Activated CD4-positive, alpha-beta T cell treated with anti-CD3 and anti-CD28 coated beads, Interleukin-2, amount 50 U/mL, for 16 hours (primary cell): Measurements from ENCODE around the gene ZSWIM6.

Experiments
- DNase-seq: peaks from one replicate; pipeline ENCODE4 v3.0.0-alpha.2; 2020

ZSWIM6 gene

GRCh38 chr5:61496446-61496845 is 164.4 kb downstream of the ZSWIM6 start:
- no peak for DNase-seq

DNA sequence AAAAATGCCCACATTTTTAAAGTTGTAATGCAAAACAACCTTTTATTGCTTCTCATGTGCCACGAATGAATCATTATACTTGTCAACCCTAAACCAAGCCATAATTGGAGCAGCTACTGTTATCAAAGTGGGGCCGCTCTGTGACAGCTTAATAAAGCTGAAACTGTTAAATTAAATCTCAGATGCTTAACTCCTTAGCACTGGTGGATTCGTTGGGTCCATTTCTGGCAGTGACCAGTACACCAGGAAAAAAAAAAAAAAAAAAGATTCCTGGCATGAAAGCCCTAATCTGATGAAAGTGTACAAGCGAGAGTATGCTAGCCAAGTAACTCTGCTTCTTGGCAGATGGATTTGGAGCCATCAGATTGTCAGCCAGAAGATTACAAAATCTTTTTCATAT is 164.8 kb downstream of the ZSWIM6 start:
- no peak for DNase-seq

GRCh38 chr5:61498121-61498520 is 166.1 kb downstream of the ZSWIM6 start:
- DNase-seq: no peak

GRCh38 chr5:61501971-61502370 is 169.9 kb downstream of the ZSWIM6 start:
- no peak for DNase-seq

DNA sequence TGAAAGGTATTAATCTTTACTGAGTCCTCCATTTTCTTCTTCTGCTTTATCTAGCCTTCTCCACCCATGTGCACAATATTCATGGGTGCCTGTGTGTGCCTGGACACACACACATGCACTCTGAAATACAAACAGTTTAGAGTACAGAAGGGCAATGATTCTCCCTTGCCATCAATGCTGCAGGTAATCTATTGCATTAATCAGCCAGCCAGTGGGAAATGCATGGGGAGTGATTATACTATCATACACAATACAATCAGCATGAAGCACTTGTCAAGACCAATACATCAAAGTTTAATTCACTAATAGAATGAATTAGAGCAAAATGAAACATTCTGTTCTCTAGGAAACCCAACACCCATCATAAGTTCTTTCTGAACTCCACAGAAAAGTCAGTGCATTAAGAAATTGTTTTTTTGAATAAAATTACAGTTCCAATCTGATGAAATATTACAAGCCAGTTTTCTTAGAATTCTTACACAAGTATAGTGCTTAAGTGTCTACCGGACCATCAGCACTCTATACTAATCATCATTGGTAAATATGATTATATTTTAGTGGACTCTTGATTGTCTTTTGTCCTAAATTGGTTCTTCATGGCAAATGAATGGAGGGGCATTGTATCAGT is 172.2 kb downstream of the ZSWIM6 start:
- DNase-seq: no peak

- DNase-seq: no peak
Measured at GRCh38 chr5:61505281-61505680, 173.2 kb downstream of the ZSWIM6 start.

GRCh38 chr5:61507232-61507631 is 175.2 kb downstream of the ZSWIM6 start:
- no peak for DNase-seq

DNA sequence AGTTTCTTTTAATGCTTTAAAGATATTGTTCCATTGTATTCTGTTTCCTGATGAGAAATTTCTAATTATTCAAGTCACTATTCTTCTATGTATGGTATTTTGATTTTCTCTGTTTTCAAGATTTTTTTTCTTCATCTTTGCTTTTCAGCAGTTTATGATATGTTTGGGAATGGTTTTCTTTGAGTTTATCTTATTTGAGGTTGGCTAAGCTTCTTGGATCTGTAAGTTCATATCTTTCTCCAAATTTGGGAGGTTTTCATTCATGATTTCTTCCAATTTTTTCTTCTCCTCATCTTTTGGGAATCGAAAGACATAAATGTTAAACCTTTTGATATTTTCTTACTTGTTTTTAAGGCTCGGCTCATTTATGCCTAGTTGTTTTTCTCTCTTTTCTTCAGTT is 184.9 kb downstream of the ZSWIM6 start:
- DNase-seq: no peak

GRCh38 chr5:61519728-61520277 is 187.7 kb downstream of the ZSWIM6 start:
- no peak for DNase-seq

- no peak for DNase-seq
Measured at GRCh38 chr5:61523073-61523472, 191.0 kb downstream of the ZSWIM6 start.

GRCh38 chr5:61523997-61524396 is 191.9 kb downstream of the ZSWIM6 start:
- DNase-seq: no peak

DNA sequence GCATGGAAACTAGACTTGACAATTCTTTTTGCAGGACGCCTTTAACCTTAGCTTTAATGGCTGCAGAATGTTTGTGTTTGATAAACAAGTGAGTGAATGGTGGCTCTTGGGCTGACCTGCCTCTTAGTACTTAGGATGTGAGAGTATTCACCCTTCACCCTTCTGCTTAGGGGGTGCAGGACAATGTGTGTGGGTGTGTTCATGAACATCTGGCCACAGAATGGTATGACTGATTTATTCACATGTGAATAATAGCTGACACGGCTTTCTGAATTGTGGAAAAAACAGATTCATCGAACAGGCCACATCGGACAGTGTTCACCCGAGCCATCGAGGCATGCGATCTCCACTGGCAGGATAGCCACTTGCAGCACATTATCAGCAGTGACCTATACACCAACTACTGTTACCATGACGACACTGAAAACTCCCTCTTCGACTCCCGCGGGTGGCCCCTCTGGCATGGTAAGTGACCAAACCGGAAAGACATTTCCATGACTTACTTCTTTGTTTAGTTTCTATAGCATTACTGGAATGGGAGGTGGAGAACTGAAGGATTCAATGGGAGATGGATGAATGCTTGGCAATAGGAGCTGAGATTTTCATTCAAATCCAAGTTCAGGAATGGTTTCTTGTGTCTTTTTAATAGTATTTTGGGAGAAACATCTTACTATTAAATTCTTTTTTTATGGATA is 193.6 kb downstream of the ZSWIM6 start:
- DNase-seq: no peak

DNA sequence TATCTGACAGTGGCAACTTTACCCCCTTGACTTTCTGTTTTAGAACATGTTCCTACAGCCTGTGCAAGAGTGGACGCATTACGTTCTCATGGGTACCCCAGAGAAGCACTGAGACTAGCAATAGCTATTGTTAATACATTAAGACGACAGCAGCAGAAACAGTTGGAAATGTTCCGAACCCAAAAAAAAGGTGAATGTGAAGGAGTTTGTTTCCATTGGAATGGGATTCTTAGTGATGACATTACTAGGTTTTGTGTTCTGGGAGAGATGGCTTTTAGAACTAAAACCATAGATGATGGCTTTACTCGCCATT is 194.1 kb downstream of the ZSWIM6 start:
- DNase-seq: no peak

GRCh38 chr5:61532983-61533382 is 200.9 kb downstream of the ZSWIM6 start:
- DNase-seq: no peak

DNA sequence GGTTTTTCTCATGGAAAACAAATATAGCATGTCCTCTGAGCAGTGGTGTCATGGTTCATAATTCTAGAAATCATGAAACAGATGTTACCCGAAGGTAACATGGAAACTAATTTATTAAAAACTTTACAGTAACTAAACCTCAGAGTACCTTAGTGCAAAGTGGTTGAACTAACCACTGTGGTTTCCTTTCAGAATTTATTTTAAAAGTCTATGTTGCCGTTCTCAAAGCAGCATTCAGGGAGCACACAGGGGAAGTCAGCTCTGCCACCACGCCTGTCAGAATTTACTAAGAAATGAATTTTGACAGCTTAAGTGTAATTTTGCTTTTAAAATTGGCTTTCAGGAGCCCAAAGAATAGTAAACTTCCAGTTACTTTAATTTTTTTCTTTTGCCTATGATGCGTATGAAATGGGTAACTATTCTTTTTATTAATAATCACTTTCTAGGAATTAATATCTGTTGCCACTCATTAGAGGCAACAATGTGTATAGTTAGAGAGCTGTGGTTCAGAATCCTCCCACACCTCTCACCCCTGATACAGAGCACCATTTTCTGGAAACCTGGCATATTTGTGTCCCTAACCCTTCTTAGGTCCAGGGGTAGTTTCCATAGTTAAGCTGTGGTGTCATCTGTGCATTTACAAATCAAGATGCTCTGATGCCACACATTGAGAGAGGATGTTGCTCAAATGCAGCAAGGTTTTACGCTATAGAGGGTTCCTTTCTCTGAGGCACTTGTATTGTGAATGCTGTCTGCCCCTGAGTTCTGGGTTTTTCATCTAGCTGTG is 202.6 kb downstream of the ZSWIM6 start:
- peak; percentile 45 for DNase-seq

DNA sequence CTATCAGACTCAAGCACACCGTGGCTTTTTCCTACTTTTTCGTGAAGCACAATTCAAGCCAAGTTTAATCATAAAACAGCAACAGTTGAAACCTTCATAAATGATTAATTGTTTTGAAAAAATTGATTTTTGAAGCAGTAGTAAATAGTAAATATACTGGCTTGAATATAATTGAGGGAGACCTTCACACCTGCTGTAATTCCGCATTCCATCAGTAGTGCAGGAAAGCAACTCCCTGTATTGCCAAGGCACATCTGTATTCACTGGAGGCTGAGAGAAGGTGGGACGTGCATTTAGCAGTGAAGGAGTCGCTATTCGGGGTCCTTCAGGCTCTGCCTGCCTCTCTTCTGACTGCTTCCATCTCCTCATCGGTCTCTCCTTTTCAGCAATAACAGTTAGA is 203.8 kb downstream of the ZSWIM6 start:
- DNase-seq: no peak

- DNase-seq: no peak
Measured at GRCh38 chr5:61536922-61537321, 204.9 kb downstream of the ZSWIM6 start.

DNA sequence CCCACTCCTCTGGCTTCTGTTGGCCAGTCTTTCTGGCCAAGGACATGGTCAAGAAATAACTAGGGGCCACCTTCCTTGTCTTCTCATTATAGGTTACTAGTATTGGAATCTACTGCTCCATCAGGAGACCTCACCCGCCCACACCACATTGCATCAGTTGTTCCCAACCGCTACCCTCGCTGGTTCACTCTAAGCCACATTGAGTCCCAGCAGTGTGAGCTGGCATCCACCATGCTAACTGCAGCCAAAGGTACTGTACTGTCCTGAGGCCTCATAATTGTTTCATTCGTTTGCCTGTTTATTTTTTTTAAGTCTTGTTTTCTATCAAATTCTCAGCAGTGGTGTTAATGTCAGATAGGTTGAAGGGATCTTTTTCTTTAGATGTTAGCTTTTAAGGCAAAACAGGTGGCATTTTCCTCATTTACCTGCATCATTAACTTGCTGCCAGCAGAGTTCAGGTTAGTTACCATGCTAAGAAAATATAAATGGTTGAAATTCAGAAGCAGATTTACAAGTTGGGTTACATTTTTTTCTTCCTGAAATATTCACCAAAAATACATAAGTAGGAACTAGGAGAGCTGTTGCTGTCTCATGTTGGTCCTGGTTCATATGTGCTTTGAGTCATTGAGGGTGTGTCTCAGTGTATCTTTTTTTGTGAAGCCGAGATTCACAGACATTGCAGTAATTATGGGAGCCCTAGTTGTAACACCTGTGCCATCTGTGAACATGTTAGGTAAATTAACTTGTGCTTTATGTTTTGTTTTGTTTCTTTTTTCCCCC is 206.9 kb downstream of the ZSWIM6 start:
- DNase-seq: no peak

DNA sequence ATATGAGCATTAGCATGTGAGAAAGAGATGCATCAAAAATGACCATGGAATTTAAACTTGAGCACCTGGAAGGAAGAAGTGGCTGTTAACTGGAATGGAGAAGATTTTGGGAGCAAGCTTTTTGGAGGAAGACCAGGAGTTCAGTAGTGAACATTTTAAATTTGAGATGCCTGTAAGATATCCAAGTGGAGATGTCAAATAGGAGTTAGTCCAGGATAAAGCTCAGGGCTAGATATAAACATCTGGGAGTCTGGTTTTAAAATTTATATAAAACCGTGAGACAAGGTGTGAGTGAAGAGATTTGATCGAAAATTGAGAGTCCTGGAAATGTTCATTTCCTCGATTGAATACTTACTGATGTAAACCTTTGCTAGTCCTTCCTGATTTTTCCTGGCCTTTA is 217.5 kb downstream of the ZSWIM6 start:
- no peak for DNase-seq

DNA sequence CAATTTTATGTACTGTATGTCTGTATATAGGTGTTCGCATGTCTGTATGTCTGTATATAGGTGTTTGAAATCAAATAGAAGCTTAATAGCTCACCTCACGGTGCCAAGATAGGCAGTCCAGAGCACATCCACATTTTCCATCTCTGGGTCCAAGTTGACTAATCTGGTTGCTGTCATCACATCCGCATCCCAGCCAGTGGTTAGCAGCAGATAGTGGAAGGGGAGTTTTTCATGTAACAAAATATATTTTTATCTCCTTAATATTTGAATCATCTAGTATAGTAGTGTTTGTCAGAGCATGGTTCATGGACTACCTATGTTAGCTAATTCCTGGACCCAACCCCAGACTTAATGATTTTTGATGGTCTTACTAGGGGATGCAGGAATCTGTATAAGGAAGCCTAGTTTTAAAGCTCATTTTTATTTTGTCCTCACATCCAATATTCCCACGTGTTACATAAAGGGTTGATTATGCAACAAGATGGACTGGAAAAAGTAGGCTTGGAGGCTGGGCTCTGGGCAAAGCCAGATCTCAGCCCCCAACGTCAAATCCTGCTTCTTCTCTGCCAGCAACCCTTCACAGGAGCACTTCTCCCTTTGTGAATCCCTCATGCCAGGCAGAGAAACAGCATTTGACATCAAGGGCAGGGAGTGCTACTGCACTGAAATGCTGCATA is 219.7 kb downstream of the ZSWIM6 start:
- no peak for DNase-seq

GRCh38 chr5:61559146-61559545 is 227.1 kb downstream of the ZSWIM6 start:
- DNase-seq: no peak

- no peak for DNase-seq
Measured at GRCh38 chr5:61559722-61560121, 227.7 kb downstream of the ZSWIM6 start.

GRCh38 chr5:61563401-61563800 is 231.3 kb downstream of the ZSWIM6 start:
- DNase-seq: no peak
